Measurements from ENCODE around the gene SNRNP48. TPM values are rescaled to one million over a fixed set of nuclear protein-coding genes. Genes with fewer than 3 reads are reported as not detected.

Gene SNRNP48
- total and polyA plus RNA-seq, 10 of the 15 experiments (the other 5 are each of a cell fraction or from before 2014, with no cell fraction given): 3.2 to 14.4 (median 8.9) TPM

DNA sequence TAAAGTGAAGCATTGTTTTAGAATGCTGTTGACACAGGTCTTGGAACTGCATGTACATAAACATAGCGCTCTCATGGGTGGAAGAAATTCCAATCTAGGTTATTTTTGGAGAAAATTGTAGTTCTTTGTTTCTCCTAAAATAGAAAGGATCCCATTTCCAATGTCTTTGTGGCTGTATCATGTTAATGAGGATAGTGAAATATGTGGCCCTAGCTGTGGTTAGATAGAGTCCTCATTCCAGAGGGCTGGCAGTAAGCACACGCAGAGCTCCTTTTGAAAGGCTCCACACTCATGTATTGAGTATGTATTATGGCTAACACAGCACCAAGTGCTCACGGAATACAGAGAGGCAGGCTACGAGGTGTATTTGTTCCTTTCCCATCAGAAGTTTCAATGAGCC is 60.9 kb downstream of the SNRNP48 start:
- FAIRE-seq (no peak), DNase-seq (ENCODE audit: low read depth, low spot score) (no peak), ATAC-seq (no peak)
- Histone ChIP-seq H2AFZ (ENCODE audit: control insufficient read depth, low read depth, low read length) (no peak overlapping the region), H4K20me1 (ENCODE audit: control insufficient read depth, insufficient read depth) (no peaks in the 10 kb centered on the region), H3K9me3 (replicated peaks; ENCODE audit: control insufficient read depth, insufficient read depth, low read length) (no peaks in the 10 kb centered on the region; the same call in 2 of the 3 replicates), H3K4me3 (no peak overlapping the region), H3K27me3 (replicated peaks in 1 of 2; ENCODE audit: control insufficient read depth in 2 of 2, insufficient read depth in 2 of 2, low read length in 1 of 2) (peaks cover 0 to 5% of the 10 kb centered on the region in 2 experiments; a peak in 3 of 4 replicates), H3K4me2 (ENCODE audit: control insufficient read depth, insufficient read depth) (no peak overlapping the region), H3K27ac (ENCODE audit: control insufficient read depth, insufficient read depth) (no peak overlapping the region), H3K4me1 (ENCODE audit: control insufficient read depth, insufficient read depth, low read length) (peaks cover 15% of the 10 kb centered on the region), H3K9ac (ENCODE audit: control insufficient read depth, insufficient read depth, low read length) (no peak overlapping the region), H3K36me3 (ENCODE audit: control insufficient read depth in 2 of 2, insufficient read depth in 2 of 2, low read length in 1 of 2) (no peaks in the 10 kb centered on the region), H3K79me2 (ENCODE audit: control insufficient read depth, insufficient read depth, low read length) (no peaks in the 10 kb centered on the region)
- in situ Hi-C loops (cut with MboI) (no loop called here), intact Hi-C loops (cut with micrococcal nuclease; ENCODE audit: unreplicated experiment) (no loop called here)
- ChIA-PET CTCF (interaction anchor here (1.0 kb wide), 1 partner anchor 13 kb away, joined by 3 read pairs; no protein-coding TSS in a partner anchor), RAD21 (ENCODE audit: unreplicated experiment) (no interaction called here), SMC1A (ENCODE audit: uncharacterized antibody, unreplicated experiment) (interaction anchor here (1.4 kb wide), 1 partner anchor 568 kb away, joined by 3 read pairs; no protein-coding TSS in a partner anchor), POLR2A (no interaction called here)
- 70% methylated on average over 4 of the region's 4 CpGs for WGBS (ENCODE audit: insufficient coverage, insufficient replicate concordance, low lambda C conversion rate, missing lambda C conversion rate)
- no TSS peak for BruUV-seq (replicated peaks)
- TF ChIP-seq ZNF24 (IDR thresholded peaks at IDR 0.05): no peak
- no peak for TF ChIP-seq SPI1 (IDR thresholded peaks at IDR 0.05; ENCODE audit: borderline replicate concordance, insufficient read depth, low read depth, low read length)
- TF ChIP-seq, protein P1, sequence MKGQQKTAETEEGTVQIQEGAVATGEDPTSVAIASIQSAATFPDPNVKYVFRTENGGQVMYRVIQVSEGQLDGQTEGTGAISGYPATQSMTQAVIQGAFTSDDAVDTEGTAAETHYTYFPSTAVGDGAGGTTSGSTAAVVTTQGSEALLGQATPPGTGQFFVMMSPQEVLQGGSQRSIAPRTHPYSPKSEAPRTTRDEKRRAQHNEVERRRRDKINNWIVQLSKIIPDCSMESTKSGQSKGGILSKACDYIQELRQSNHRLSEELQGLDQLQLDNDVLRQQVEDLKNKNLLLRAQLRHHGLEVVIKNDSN (IDR thresholded peaks at IDR 0.05; ENCODE audit: borderline replicate concordance, extremely low read length, insufficient read depth, low read depth, low read length): no peak
- TF ChIP-seq POU2F2 (IDR thresholded peaks at IDR 0.05; ENCODE audit: borderline replicate concordance, low read depth, low read length): no peak

- Histone ChIP-seq H3K4me2 (ENCODE audit: control insufficient read depth, insufficient read depth) (no peak overlapping the region), H3K9ac (ENCODE audit: control insufficient read depth, insufficient read depth, low read length) (no peak overlapping the region), H3K79me2 (ENCODE audit: control insufficient read depth, insufficient read depth, low read length) (no peaks in the 10 kb centered on the region), H3K27me3 (replicated peaks in 1 of 2; ENCODE audit: control insufficient read depth in 2 of 2, insufficient read depth in 2 of 2, low read length in 1 of 2) (peaks cover 0 to 10% of the 10 kb centered on the region in 2 experiments), H3K4me3 (no peak overlapping the region), H2AFZ (ENCODE audit: control insufficient read depth, low read depth, low read length) (no peak overlapping the region), H3K36me3 (ENCODE audit: control insufficient read depth in 2 of 2, insufficient read depth in 2 of 2, low read length in 1 of 2) (no peaks in the 10 kb centered on the region), H4K20me1 (ENCODE audit: control insufficient read depth, insufficient read depth) (no peaks in the 10 kb centered on the region), H3K27ac (ENCODE audit: control insufficient read depth, insufficient read depth) (no peak overlapping the region), H3K4me1 (ENCODE audit: control insufficient read depth, insufficient read depth, low read length) (peaks cover 9% of the 10 kb centered on the region), H3K9me3 (replicated peaks; ENCODE audit: control insufficient read depth, insufficient read depth, low read length) (no peaks in the 10 kb centered on the region; the same call in 2 of the 3 replicates)
- BruUV-seq (replicated peaks): no TSS peak
- 57% methylated on average over 3 of the region's 3 CpGs for WGBS (ENCODE audit: insufficient coverage, insufficient replicate concordance, low lambda C conversion rate, missing lambda C conversion rate)
- ChIA-PET SMC1A (ENCODE audit: uncharacterized antibody, unreplicated experiment) (no interaction called here), POLR2A (no interaction called here), CTCF (interaction anchor here (0.6 to 1.4 kb wide), 2 partner anchors 22 to 376 kb away, joined by 3 to 4 read pairs; no protein-coding TSS in a partner anchor), RAD21 (ENCODE audit: unreplicated experiment) (no interaction called here)
- in situ Hi-C loops (cut with MboI): no loop called here
- DNase-seq (ENCODE audit: low read depth, low spot score) (no peak), FAIRE-seq (no peak), ATAC-seq (no peak)
- intact Hi-C loops (cut with micrococcal nuclease; ENCODE audit: unreplicated experiment): loop anchor here (1.0 kb wide), 1 partner anchor 34 kb away; no protein-coding TSS in a partner anchor
- TF ChIP-seq SIN3A (IDR thresholded peaks at IDR 0.05; ENCODE audit: low read depth, low read length) (no peak), BCL11A (IDR thresholded peaks at IDR 0.05; ENCODE audit: low read depth, low read length) (no peak), LARP7 (IDR thresholded peaks at IDR 0.05) (no peak), CHD4 (IDR thresholded peaks at IDR 0.05) (no peak), EGR1 (IDR thresholded peaks at IDR 0.05; ENCODE audit: borderline replicate concordance in 1 of 2, low read depth in 2 of 2, low read length in 2 of 2) (no peak), SRF (IDR thresholded peaks at IDR 0.05; ENCODE audit: low read depth in 2 of 2, low read length in 2 of 2) (no peak), TARDBP (IDR thresholded peaks at IDR 0.05; ENCODE audit: borderline replicate concordance) (no peak), POLR2A (IDR thresholded peaks at IDR 0.05; ENCODE audit: low read depth, low read length) (no peak), BMI1 (IDR thresholded peaks at IDR 0.05; ENCODE audit: borderline replicate concordance) (no peak), MXI1 (IDR thresholded peaks at IDR 0.05; ENCODE audit: low read depth, low read length) (no peak), MTA2 (IDR thresholded peaks at IDR 0.05; ENCODE audit: low read depth) (no peak), HDAC2 (IDR thresholded peaks at IDR 0.05) (no peak)
- TF ChIP-seq, protein P2, sequence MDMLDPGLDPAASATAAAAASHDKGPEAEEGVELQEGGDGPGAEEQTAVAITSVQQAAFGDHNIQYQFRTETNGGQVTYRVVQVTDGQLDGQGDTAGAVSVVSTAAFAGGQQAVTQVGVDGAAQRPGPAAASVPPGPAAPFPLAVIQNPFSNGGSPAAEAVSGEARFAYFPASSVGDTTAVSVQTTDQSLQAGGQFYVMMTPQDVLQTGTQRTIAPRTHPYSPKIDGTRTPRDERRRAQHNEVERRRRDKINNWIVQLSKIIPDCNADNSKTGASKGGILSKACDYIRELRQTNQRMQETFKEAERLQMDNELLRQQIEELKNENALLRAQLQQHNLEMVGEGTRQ (IDR thresholded peaks at IDR 0.05; ENCODE audit: borderline replicate concordance, low read depth, low read length): no peak
Measured at GRCh38 chr6:7652957-7653356, 63.0 kb downstream of the SNRNP48 start.
